HepG2 (cell line): ENCODE measurements around the gene IFNA1. TPM values are rescaled to one million over a fixed set of nuclear protein-coding genes. Genes with fewer than 3 reads are reported as not detected.

Experiments
- AHDC1 ChIP-seq: sonication (generic); formaldehyde crosslinking; IDR thresholded peaks from 2 replicates; pipeline ENCODE4 v1.5.1; 2020; ENCODE audit warnings: mild to moderate bottlenecking, missing genetic modification reagents, borderline replicate concordance
- KDM4B ChIP-seq: sonication (generic); formaldehyde crosslinking; IDR thresholded peaks from 2 replicates; pipeline ENCODE4 v1.4.0; 2020; ENCODE audit warnings: missing genetic modification reagents
- SALL1 ChIP-seq: sonication (generic); formaldehyde crosslinking; IDR thresholded peaks from 2 replicates; pipeline ENCODE4 v1.8.0; 2022; ENCODE audit warnings: mild to moderate bottlenecking, missing genetic modification reagents
- TEAD3 ChIP-seq: optimal IDR thresholded peaks from 2 replicates; pipeline ENCODE3; 2016; ENCODE audit warnings: borderline replicate concordance
- ZBTB7B ChIP-seq: sonication (generic); formaldehyde crosslinking; IDR thresholded peaks from 2 replicates; pipeline ENCODE4 v1.4.0; 2020; ENCODE audit warnings: missing genetic modification reagents
- ZNF121 ChIP-seq: sonication (generic); formaldehyde crosslinking; IDR thresholded peaks from 2 replicates; pipeline ENCODE4 v1.5.0; 2020; ENCODE audit warnings: mild to moderate bottlenecking, missing genetic modification reagents
- ZNF687 ChIP-seq: sonication (generic); formaldehyde crosslinking; IDR thresholded peaks from 2 replicates; pipeline ENCODE4 v1.5.1; 2020; ENCODE audit warnings: mild to moderate bottlenecking, missing genetic modification reagents, moderate library complexity
- ZNF891 ChIP-seq: sonication (generic); formaldehyde crosslinking; IDR thresholded peaks from 2 replicates; pipeline ENCODE4 v1.5.0; 2020; ENCODE audit warnings: mild to moderate bottlenecking, missing genetic modification reagents
- polyA plus RNA-seq, 8 experiments: library from polyadenylated mRNA; depleted of rRNA in 3 of 8; stranded (reverse) in 7 of 8; unstranded in 1 of 8; fragments of >200 nt; fragmentation: Illumina TruSeq in 4 of 8; extraction: Trizol in 4 of 8; gene quantifications; 2 replicates each; pipeline versions ENCODE4 v1.2.1 to v1.2.3, GENCODE V29; 2011 to 2016; ENCODE audit warnings: low read depth in 4 of 8, missing spikeins in 1 of 8, mixed read lengths in 1 of 8; ENCODE audit not compliant: insufficient read depth in 1 of 8
- total RNA-seq, 5 experiments: library from RNA; depleted of rRNA; stranded (reverse); fragments of >200 nt; fragmentation: Illumina TruSeq; extraction: Trizol; gene quantifications; 2 replicates each; pipeline ENCODE4 v1.2.3, GENCODE V29; 2016; ENCODE audit warnings: low read depth in 1 of 5
- TF ChIP-seq, protein P1 (sequence below): sonication (generic); formaldehyde crosslinking; IDR thresholded peaks from 2 replicates; pipeline ENCODE4 v1.5.0; 2020; ENCODE audit warnings: mild to moderate bottlenecking, missing genetic modification reagents
- TF ChIP-seq, protein P2 (sequence below): sonication (generic); formaldehyde crosslinking; IDR thresholded peaks from 2 replicates; pipeline ENCODE4 v1.4.0; 2020; ENCODE audit warnings: missing genetic modification reagents

Gene IFNA1
- total and polyA plus RNA-seq, 2 of the 13 experiments (the other 11 are each of a cell fraction or from before 2014, with no cell fraction given) = not detected

DNA sequence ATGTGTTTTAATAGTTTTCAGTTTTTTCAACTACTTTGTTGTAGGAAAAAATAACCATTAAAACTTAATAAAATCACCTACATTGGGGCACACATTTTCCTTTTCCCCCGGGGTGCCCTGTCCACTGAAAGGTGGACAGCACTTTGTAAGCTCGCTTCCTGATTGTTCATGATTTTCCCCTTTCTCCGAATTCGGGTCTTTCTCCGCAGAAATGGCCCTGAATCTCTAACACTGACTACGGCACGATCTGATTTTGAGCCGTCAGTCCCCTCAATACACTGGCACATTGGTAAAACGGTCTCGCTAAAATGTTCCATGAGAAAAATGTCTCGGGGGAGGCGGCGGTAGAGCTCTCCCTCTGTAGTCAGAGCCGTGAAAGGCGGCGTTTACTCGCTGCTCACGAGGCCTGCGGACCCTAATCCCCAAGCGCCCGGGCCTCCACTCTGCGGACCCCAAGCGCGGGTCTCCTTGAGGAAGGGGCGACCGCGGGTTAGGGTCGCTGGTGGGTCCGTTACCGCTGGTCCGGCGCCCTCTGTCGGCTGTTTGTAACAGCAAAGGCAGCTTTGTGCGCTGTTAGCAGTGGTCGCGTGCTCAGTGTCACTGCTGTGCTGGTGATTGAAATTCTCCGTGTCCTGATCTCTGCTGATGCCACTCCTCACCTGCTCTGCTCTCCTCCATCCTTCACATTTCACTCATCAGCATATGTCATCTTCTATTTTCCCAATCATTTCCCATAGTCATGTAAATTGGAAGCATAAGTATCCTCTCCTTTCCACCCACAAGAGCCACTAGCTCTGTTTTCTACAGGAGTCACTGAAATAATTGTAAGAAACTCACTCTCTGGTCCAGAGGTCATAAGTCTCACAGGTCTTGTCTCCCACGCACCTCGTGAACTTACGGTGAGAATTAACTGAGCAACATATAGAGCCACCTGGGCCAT, 44.2 kb upstream of the IFNA1 start (continued):
- TF ChIP-seq AHDC1 (no peak), ZNF121 (CRISPR knock-in tag) (peak; percentile 74), TEAD3 (CRISPR knock-in tag) (peak; percentile 14), KDM4B (0 out of 2 replicates have a peak, but pooled peaks have one; percentile 32), ZBTB7B (peak; percentile 86), ZNF687 (CRISPR knock-in tag) (peak; percentile 51), SALL1 (CRISPR knock-in tag) (peak; percentile 36), ZNF891 (CRISPR knock-in tag) (0 out of 2 replicates have a peak, but pooled peaks have one; percentile 27)
- TF ChIP-seq, protein P1, sequence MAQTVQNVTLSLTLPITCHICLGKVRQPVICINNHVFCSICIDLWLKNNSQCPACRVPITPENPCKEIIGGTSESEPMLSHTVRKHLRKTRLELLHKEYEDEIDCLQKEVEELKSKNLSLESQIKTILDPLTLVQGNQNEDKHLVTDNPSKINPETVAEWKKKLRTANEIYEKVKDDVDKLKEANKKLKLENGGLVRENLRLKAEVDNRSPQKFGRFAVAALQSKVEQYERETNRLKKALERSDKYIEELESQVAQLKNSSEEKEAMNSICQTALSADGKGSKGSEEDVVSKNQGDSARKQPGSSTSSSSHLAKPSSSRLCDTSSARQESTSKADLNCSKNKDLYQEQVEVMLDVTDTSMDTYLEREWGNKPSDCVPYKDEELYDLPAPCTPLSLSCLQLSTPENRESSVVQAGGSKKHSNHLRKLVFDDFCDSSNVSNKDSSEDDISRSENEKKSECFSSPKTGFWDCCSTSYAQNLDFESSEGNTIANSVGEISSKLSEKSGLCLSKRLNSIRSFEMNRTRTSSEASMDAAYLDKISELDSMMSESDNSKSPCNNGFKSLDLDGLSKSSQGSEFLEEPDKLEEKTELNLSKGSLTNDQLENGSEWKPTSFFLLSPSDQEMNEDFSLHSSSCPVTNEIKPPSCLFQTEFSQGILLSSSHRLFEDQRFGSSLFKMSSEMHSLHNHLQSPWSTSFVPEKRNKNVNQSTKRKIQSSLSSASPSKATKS = no peak
- TF ChIP-seq, protein P2, sequence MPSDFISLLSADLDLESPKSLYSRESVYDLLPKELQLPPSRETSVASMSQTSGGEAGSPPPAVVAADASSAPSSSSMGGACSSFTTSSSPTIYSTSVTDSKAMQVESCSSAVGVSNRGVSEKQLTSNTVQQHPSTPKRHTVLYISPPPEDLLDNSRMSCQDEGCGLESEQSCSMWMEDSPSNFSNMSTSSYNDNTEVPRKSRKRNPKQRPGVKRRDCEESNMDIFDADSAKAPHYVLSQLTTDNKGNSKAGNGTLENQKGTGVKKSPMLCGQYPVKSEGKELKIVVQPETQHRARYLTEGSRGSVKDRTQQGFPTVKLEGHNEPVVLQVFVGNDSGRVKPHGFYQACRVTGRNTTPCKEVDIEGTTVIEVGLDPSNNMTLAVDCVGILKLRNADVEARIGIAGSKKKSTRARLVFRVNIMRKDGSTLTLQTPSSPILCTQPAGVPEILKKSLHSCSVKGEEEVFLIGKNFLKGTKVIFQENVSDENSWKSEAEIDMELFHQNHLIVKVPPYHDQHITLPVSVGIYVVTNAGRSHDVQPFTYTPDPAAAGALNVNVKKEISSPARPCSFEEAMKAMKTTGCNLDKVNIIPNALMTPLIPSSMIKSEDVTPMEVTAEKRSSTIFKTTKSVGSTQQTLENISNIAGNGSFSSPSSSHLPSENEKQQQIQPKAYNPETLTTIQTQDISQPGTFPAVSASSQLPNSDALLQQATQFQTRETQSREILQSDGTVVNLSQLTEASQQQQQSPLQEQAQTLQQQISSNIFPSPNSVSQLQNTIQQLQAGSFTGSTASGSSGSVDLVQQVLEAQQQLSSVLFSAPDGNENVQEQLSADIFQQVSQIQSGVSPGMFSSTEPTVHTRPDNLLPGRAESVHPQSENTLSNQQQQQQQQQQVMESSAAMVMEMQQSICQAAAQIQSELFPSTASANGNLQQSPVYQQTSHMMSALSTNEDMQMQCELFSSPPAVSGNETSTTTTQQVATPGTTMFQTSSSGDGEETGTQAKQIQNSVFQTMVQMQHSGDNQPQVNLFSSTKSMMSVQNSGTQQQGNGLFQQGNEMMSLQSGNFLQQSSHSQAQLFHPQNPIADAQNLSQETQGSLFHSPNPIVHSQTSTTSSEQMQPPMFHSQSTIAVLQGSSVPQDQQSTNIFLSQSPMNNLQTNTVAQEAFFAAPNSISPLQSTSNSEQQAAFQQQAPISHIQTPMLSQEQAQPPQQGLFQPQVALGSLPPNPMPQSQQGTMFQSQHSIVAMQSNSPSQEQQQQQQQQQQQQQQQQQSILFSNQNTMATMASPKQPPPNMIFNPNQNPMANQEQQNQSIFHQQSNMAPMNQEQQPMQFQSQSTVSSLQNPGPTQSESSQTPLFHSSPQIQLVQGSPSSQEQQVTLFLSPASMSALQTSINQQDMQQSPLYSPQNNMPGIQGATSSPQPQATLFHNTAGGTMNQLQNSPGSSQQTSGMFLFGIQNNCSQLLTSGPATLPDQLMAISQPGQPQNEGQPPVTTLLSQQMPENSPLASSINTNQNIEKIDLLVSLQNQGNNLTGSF = no peak
